GM21576 (cell line): ENCODE measurements around the gene ZSCAN16.

Experiments
- ATAC-seq: cut with Tn5 transposase; IDR thresholded peaks from one replicate; pipeline ENCODE4 v1.9.1; 2021; ENCODE audit warnings: mild to moderate bottlenecking, moderate library complexity; ENCODE audit not compliant: unreplicated experiment

Gene ZSCAN16

GRCh38 chr6:28125401-28125800 lies 992 bp downstream of the ZSCAN16 start:
- ATAC-seq: no peak

- ATAC-seq: no peak
These were observed 9.6 kb downstream of the ZSCAN16 start for GRCh38 chr6:28134015-28134414.

- ATAC-seq: no peak
These were observed 10.3 kb downstream of the ZSCAN16 start for GRCh38 chr6:28134716-28135115.

- no peak for ATAC-seq
These were observed 11.0 kb downstream of the ZSCAN16 start for GRCh38 chr6:28135393-28135792.

GRCh38 chr6:28136585-28137504 lies 12.4 kb downstream of the ZSCAN16 start:
- peak; percentile 58 for ATAC-seq

- no peak for ATAC-seq
These were observed 13.1 kb downstream of the ZSCAN16 start for GRCh38 chr6:28137505-28137981.

GRCh38 chr6:28139860-28140543 lies 15.6 kb downstream of the ZSCAN16 start:
- ATAC-seq: no peak

GRCh38 chr6:28140616-28141015 lies 16.2 kb downstream of the ZSCAN16 start:
- no peak for ATAC-seq

- peak; percentile 77 for ATAC-seq
These were observed 17.3 kb downstream of the ZSCAN16 start, which contains the start of gene ZKSCAN8 for GRCh38 chr6:28141500-28142329. ZKSCAN8 (plus strand) TSS chr6:28141883; CDS start chr6:28148408, 6,525 bp downstream.

- ATAC-seq: no peak
These were observed 18.0 kb downstream of the ZSCAN16 start for GRCh38 chr6:28142446-28142845.

- ATAC-seq: no peak
These were observed 20.8 kb downstream of the ZSCAN16 start for GRCh38 chr6:28145231-28145630.

- no peak for ATAC-seq
These were observed 28.1 kb downstream of the ZSCAN16 start for GRCh38 chr6:28152531-28152930.

GRCh38 chr6:28153546-28153945 lies 29.1 kb downstream of the ZSCAN16 start:
- ATAC-seq: no peak

GRCh38 chr6:28154357-28154756 lies 29.9 kb downstream of the ZSCAN16 start:
- ATAC-seq: no peak

- no peak for ATAC-seq
These were observed 33.9 kb downstream of the ZSCAN16 start for GRCh38 chr6:28158318-28158717.

- ATAC-seq: no peak
These were observed 34.7 kb downstream of the ZSCAN16 start for GRCh38 chr6:28159029-28159607.

- no peak for ATAC-seq
These were observed 35.8 kb downstream of the ZSCAN16 start for GRCh38 chr6:28160233-28160632.

GRCh38 chr6:28161410-28162079 lies 37.1 kb downstream of the ZSCAN16 start:
- ATAC-seq: peak; percentile 96

GRCh38 chr6:28165563-28165962 lies 41.2 kb downstream of the ZSCAN16 start:
- ATAC-seq: no peak

- ATAC-seq: no peak
These were observed 42.7 kb downstream of the ZSCAN16 start for GRCh38 chr6:28167068-28167467.
